ENCODE results near the gene TTBK2.
"Not testable (repeated sequence)": the region's sequence is repeated elsewhere in the genome, so short reads cannot be mapped to it uniquely, and the experiment has no call there.

The TTBK2 gene

GRCh38 chr15:42903388-42904324 lies 16.9 kb downstream of the TTBK2 start:
- no peak for DNase-seq

GRCh38 chr15:42893911-42894310 lies 26.7 kb downstream of the TTBK2 start:
- DNase-seq: not testable (repeated sequence)

DNA sequence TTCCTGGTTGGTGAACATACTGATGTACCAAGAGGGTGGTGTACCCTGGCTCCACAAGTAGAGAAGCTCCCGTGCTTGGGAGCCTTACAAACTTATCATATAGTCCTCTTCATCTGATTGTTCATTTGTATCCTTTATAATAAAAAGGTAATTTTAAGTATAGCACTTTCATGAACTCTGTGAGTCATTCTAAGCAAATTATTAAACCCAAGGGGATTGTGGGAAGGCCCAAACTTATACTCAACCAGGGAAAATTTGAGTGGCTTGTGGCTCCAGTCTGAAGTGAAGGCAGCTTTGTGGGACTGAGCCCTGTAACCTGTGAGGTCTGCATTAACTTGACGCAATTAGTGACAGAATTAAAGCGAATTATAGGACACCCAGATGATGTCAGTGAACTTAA lies 29.0 kb downstream of the TTBK2 start:
- no peak for DNase-seq

DNA sequence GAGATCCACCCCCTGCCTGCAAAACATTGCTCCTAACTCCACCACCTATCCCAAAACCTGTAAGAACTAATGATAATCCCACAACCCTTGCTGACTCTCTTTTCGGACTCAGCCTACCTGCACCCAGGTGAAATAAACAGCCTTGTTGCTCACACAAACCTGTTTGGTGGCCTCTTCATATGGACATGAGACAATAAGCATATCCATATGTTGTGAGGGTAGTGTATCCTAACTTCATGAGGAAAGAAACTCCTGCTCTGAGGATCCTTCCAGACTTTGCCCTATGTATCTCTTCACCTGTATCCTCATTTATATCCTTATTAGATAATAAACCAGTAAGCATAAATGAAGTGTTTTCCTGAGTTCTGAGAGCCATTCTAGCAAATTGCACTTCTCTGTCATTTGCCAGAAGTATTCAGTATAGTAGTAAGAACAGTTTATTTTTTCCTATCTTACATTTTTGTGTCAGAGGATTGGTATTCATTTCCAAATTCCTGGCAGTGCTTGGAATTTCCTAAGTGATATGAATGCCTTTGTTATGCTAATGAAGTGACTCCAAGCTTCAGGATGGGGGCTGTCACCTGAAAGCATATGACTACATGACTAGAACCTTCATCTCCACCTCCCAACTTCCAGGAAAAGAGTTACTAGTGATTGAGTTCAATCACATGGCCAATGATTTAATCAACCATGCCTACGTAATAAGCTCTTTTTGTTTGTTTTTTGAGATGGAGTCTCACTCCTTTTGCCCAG lies 30.2 kb downstream of the TTBK2 start:
- DNase-seq: no peak

GRCh38 chr15:42887384-42887783 lies 33.2 kb downstream of the TTBK2 start:
- DNase-seq: not testable (repeated sequence)

DNA sequence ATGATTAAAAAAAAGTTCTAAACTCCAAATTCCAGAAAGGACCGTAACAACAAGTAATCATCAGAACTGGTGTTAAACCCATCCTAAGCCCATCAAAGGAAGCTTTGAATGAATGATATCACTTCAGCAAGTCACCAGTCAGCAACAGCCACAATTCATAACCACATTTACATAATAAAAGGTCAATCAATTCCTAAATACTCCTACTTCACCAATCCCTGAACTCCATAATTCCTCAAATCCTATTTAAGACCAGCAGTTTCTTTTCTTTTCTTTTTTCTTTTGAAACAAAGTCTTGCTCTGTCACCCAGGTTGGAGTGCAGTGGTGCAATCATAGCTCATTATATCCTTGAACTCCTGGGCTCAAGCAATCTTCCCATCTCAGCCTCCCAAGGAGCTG lies 40.5 kb downstream of the TTBK2 start:
- no peak for DNase-seq

GRCh38 chr15:42879443-42879842 lies 41.1 kb downstream of the TTBK2 start:
- no peak for DNase-seq

- DNase-seq: no peak
Observed at GRCh38 chr15:42876224-42876623, 44.4 kb downstream of the TTBK2 start.

- no peak for DNase-seq
Observed at GRCh38 chr15:42868683-42869082, 51.9 kb downstream of the TTBK2 start.

- no peak for DNase-seq
Observed at GRCh38 chr15:42863572-42864239, 56.9 kb downstream of the TTBK2 start.

GRCh38 chr15:42858999-42859789 lies 61.4 kb downstream of the TTBK2 start:
- no peak for DNase-seq

- no peak for DNase-seq
Observed at GRCh38 chr15:42858540-42858939, 62.0 kb downstream of the TTBK2 start.

GRCh38 chr15:42854576-42854975 lies 66.0 kb downstream of the TTBK2 start:
- DNase-seq: no peak

- no peak for DNase-seq
Observed at GRCh38 chr15:42849836-42850235, 70.7 kb downstream of the TTBK2 start.

DNA sequence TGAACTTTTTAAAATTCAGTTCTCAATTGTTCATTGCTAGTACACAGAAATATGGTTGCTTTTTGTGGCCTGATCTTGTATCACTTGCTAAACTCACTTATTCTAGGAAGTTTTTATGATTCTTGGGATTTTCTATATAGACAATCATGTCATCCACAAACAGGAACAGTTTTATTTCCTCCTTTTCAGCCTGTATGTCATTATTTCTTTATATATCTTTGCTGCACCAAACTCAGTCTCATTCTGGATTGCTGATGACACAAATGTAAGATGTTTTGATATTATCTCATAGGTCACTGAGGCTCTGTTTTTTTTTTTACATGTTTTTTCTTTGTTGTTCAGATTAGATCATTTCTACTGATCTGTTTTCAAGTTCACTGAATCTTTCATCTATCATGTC lies 71.7 kb downstream of the TTBK2 start:
- no peak for DNase-seq

DNA sequence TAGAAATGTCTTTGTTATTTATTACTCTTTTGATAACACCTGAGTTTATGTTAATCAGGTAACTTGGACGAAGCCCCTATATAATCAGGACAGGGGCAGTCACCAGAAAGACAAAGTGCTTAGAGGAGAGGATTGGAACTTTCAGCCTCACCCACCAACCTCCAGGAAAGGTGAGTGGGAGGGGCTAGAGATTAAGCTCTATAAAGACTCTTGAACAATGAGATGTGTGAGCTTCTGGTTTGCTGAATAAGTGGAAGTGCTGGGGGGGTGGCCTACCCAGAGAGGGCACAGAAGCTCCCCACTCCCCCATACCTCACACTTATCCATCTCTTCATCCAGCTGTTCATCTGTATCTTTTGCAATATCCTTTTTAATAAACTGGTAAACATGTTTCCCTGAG lies 73.9 kb downstream of the TTBK2 start:
- DNase-seq: no peak

DNA sequence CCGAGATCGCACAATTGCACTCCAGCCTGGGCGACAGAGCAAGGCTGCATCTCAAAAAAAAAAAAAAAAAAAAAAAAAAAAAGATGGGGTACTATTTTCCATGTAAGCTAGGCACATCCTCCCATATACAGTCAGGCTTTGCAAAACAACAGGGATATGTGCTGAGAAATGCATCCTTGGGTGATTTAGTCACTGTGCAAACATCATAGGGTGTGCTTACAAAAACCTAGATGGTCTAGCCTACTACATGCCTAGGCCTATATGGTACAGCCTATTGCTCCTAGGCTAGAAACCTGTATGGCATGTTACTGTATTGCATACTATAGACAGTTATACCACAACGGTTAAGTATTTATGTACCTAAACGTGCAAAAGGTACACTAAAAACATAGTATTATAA lies 75.0 kb downstream of the TTBK2 start:
- no peak for DNase-seq

DNA sequence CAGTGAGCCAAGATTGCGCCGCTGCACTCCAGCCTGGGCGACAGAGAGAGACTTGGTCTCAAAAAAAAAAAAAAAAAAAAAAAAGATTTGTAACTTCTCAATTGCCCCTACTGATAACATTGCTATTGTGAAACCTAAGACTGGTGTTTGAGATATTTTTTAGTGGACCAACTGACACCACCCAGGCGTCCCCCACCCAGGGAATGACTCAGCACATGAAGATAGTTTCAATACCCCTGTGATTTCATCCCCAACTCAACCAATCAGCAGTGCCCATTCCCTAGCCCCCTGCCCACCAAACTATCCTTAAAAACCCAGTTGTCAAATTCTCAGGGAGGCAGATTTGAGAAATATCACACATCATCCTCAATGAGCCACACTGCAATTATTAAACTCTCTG lies 76.9 kb downstream of the TTBK2 start:
- DNase-seq: no peak

GRCh38 chr15:42836251-42836650 lies 84.3 kb downstream of the TTBK2 start:
- no peak for DNase-seq

DNA sequence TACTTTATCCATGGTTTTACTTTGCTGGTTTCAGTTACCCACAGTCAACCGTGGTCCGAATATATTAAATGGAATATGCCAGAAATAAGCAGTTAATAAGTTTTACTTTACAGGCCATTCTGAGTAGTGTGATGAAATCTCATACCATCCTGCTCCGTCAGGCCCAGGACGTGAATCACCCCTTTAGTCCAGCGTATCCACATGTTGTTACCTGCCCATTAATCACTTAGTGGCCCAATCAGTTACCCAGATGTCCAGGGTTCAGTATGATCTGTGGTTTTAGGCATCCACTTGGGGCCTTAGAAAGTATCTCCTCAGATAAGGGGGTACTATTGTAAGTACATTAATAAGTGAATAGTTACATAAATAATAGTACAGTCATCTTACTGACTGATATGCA lies 88.0 kb downstream of the TTBK2 start:
- DNase-seq: no peak

- no peak for DNase-seq
Observed at GRCh38 chr15:42826251-42826890, 94.2 kb downstream of the TTBK2 start.

GRCh38 chr15:42825599-42825998 lies 95.0 kb downstream of the TTBK2 start:
- DNase-seq: no peak

Measured in NCI-H510A treated with DMSO at 0.1 percent for 48 hours (cell line).